Activated CD8-positive, alpha-beta T cell treated with anti-CD3 and anti-CD28 coated beads, Interleukin-2, amount 10 ng/mL, durations not matched to agents 7 days and 5 days (primary cell): ENCODE measurements around the gene TCHHL1. TPM values are rescaled to one million over a fixed set of nuclear protein-coding genes. Genes with fewer than 3 reads are reported as not detected.

Experiments
- ATAC-seq: fragments of 150-1000 bp; cut with Tn5 transposase; one replicate; pipeline ENCODE4 v1.10.0; 2021; ENCODE audit warnings: moderate library complexity
- CTCF ChIA-PET: fragments of 350-600 bp; sonication (Branson Sonifier 250); formaldehyde crosslinking; loops from one replicate; lab custom pipeline; 2021; ENCODE audit warnings: antibody characterized with exemption; lab: Charles Lee
- POLR2A ChIA-PET: fragments of 350-600 bp; sonication (Branson Sonifier 250); formaldehyde crosslinking; loops from one replicate; lab custom pipeline; 2021; ENCODE audit warnings: antibody characterized with exemption; lab: Charles Lee
- DNase-seq: peaks from one replicate; pipeline ENCODE4 v3.0.0-alpha.2; 2020
- H3K27ac Mint-ChIP-seq: one replicate; pipeline ENCODE4 v1.8.0; 2021; ENCODE audit warnings: mild to moderate bottlenecking, mixed read lengths
- H3K27me3 Mint-ChIP-seq: one replicate; pipeline ENCODE4 v1.8.0; 2021; ENCODE audit warnings: low read depth, mixed read lengths
- H3K36me3 Mint-ChIP-seq: one replicate; pipeline ENCODE4 v1.8.0; 2021; ENCODE audit warnings: low read depth, mixed read lengths
- H3K4me1 Mint-ChIP-seq: one replicate; pipeline ENCODE4 v1.8.0; 2021; ENCODE audit warnings: low read depth, mixed read lengths
- H3K4me3 Mint-ChIP-seq: one replicate; pipeline ENCODE4 v1.8.0; 2021; ENCODE audit warnings: mild to moderate bottlenecking, mixed read lengths
- H3K9me3 Mint-ChIP-seq: one replicate; pipeline ENCODE4 v1.8.0; 2022; ENCODE audit warnings: mixed read lengths; ENCODE audit not compliant: insufficient read depth
- total RNA-seq, 2 experiments: library from RNA; stranded (reverse); gene quantifications; one replicate each; pipeline ENCODE4 v1.2.3, GENCODE V29; 2021

TCHHL1 gene
- total RNA-seq, 2 experiments from 2014 or later: not detected

DNA sequence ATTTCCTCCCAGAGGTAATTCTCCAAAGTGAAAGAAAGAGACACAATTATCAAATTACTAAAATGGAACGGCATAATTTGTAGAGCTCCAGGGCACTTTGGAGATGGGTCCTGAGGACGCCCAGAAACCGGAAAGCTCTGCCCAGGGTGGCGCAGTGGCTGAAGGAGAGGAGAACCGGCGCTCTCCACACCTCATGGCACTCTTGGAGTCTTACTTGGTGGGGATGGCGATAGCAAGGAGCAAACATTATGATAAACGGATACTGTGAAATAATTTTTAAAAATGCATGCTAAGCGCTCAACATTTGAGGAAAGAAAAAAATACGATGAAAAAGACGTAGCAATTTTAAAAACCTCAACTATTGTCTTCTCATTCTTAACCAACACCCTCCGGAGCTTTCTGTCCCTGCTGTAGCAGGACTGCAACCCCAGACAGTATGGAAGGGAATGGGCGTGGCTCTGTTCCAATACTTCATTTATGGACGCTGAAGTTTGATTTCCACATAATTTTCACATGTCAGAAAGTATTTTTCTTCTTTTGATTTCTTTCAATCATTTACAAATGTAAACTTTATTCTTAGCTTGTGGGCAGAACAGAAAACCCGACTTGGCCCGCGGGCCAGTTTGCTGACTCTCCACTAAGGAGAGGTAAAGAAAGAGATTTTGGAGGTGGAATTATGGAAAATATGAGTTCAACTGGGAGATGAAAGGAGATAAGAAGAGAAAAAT, 53.2 kb downstream of the TCHHL1 start:
- Mint-ChIP-seq H3K27me3 (no peaks in the 10 kb centered on the region), H3K27ac (peak overlapping the region; percentile 98), H3K4me1 (peaks cover 38% of the 10 kb centered on the region), H3K9me3 (no peaks in the 10 kb centered on the region), H3K36me3 (peaks cover 46% of the 10 kb centered on the region), H3K4me3 (peak overlapping the region; percentile 98)
- ATAC-seq (no peak), DNase-seq (no peak)
- ChIA-PET POLR2A (interaction anchor here (1.1 to 4.0 kb wide), 4 partner anchors 11 to 126 kb away, joined by 3 to 75 read pairs (median 4); partner anchors contain the start of gene THEM4), CTCF (interaction anchor here (0.6 to 6.1 kb wide), 10 partner anchors 12 to 423 kb away, joined by 3 to 113 read pairs (median 15); no protein-coding TSS in a partner anchor)

- Mint-ChIP-seq H3K4me1 (peaks cover 42% of the 10 kb centered on the region), H3K27ac (peak overlapping the region; percentile 98), H3K4me3 (peak overlapping the region; percentile 98), H3K27me3 (no peaks in the 10 kb centered on the region), H3K9me3 (no peaks in the 10 kb centered on the region), H3K36me3 (peaks cover 51% of the 10 kb centered on the region)
- DNase-seq (peak; percentile 83), ATAC-seq (peak; percentile 81)
- ChIA-PET POLR2A (interaction anchor here (0.7 to 4.0 kb wide), 6 partner anchors 12 to 424 kb away, joined by 3 to 75 read pairs (median 3); partner anchors contain the start of gene THEM4), CTCF (interaction anchor here (0.7 to 6.1 kb wide), 36 partner anchors 10 to 695 kb away, joined by 3 to 113 read pairs (median 5); partner anchors contain the start of gene THEM4)
Measured at GRCh38 chr1:152034654-152035538, 54.0 kb downstream of the TCHHL1 start.

GRCh38 chr1:152034324-152034653, 54.6 kb downstream of the TCHHL1 start:
- POLR2A ChIA-PET: interaction anchor here (0.7 to 4.0 kb wide), 5 partner anchors 13 to 425 kb away, joined by 3 to 75 read pairs (median 3); partner anchors contain the start of gene THEM4
- Mint-ChIP-seq H3K4me1 (peaks cover 47% of the 10 kb centered on the region), H3K9me3 (no peaks in the 10 kb centered on the region), H3K36me3 (peaks cover 56% of the 10 kb centered on the region), H3K4me3 (peak overlapping the region; percentile 98), H3K27me3 (no peaks in the 10 kb centered on the region), H3K27ac (peak overlapping the region; percentile 98)
- no peak for DNase-seq
- ATAC-seq: no peak
- CTCF ChIA-PET: interaction anchor here (0.7 to 6.1 kb wide), 36 partner anchors 9 to 694 kb away, joined by 3 to 113 read pairs (median 5); partner anchors contain the start of gene THEM4

Other genes starting within 250 kb of the TCHHL1 start
- gene C2CD4D, start 249.2 kb downstream of the TCHHL1 start, total RNA-seq: under 1 TPM; 0.23 to 0.26 TPM
- not detected for gene THEM5, start 235.4 kb downstream of the TCHHL1 start, total RNA-seq
- gene THEM4, start 179.6 kb downstream of the TCHHL1 start, total RNA-seq: 10 to 100 TPM; 29.8 to 31.7 TPM
- gene S100A10, start 95.2 kb downstream of the TCHHL1 start, total RNA-seq: 100 to 1,000 TPM; 540 to 571 TPM
- gene S100A11, start 52.1 kb downstream of the TCHHL1 start, total RNA-seq: 100 to 1,000 TPM; 269 to 293 TPM
- under 1 TPM in 1 of 2 experiments, not detected in 1; 0.08 TPM for gene TCHH, start 26.4 kb upstream of the TCHHL1 start, total RNA-seq
- not detected for gene RPTN, start 70.2 kb upstream of the TCHHL1 start, total RNA-seq
- gene HRNR, start 135.1 kb upstream of the TCHHL1 start, total RNA-seq: not detected
- not detected for gene FLG, start 236.2 kb upstream of the TCHHL1 start, total RNA-seq